GM12878 (cell line): Measurements from ENCODE around the gene KLK13. TPM values are rescaled to one million over a fixed set of nuclear protein-coding genes. Genes with fewer than 3 reads are reported as not detected.

Experiments used
- ATAC-seq: fragments of 200-7000 bp; cut with Tn5 transposase; 3 replicates; pipeline ENCODE4 v1.9.1; 2020; ENCODE audit warnings: mild to moderate bottlenecking, moderate library complexity
- BruUV-seq: library from RNA; stranded (reverse); fragments of 400-500 nt; replicated peaks from 2 replicates; lab custom pipeline; 2021; lab: Mats Ljungman, UMichigan
- CTCF ChIA-PET: fragments of 300-600 bp; sonication (Branson Sonifier 250); formaldehyde crosslinking; extraction: SDS; loops from one replicate; lab custom pipeline; 2021; ENCODE audit warnings: inconsistent platforms; lab: Yijun Ruan, JAX
- POLR2A ChIA-PET: fragments of 350-600 bp; formaldehyde crosslinking; extraction: SDS; loops from one replicate; lab custom pipeline; 2021; ENCODE audit warnings: inconsistent platforms; lab: Charles Lee
- RAD21 ChIA-PET: fragments of 300-600 bp; sonication (Branson Sonifier 250); formaldehyde crosslinking; loops from one replicate; lab custom pipeline; 2023; ENCODE audit warnings: antibody characterized with exemption; ENCODE audit not compliant: unreplicated experiment; lab: Charles Lee
- SMC1A ChIA-PET: fragments of 300-600 bp; sonication (Branson Sonifier 250); formaldehyde crosslinking; loops from one replicate; lab custom pipeline; 2023; ENCODE audit not compliant: unreplicated experiment, uncharacterized antibody; lab: Charles Lee
- DNase-seq: peaks from one replicate; pipeline ENCODE4 v3.0.0-alpha.2; 2011; ENCODE audit warnings: low read depth, low spot score
- FAIRE-seq: peaks from 3 replicates; lab custom pipeline; 2011; peaks lifted over from hg19 to GRCh38; lab: Jason Lieb, UNC
- H2AFZ ChIP-seq: 2 replicates; pipeline ENCODE4 v1.6.0; 2011; ENCODE audit warnings: low read depth, low read length, control low read depth; ENCODE audit not compliant: control insufficient read depth
- H3K27ac ChIP-seq: 2 replicates; pipeline ENCODE4 v1.5.1; 2011; ENCODE audit warnings: control low read depth; ENCODE audit not compliant: control insufficient read depth, insufficient read depth
- H3K27me3 ChIP-seq, 2 experiments: replicated peaks in 1 of 2; 2 replicates each; pipeline versions ENCODE4 v1.6.0 to v1.6.1; 2011; ENCODE audit warnings: low read length in 1 of 2; ENCODE audit not compliant: control insufficient read depth in 2 of 2, insufficient read depth in 2 of 2
- H3K36me3 ChIP-seq, 2 experiments: 2 replicates each; pipeline ENCODE4 v1.5.1; 2011; ENCODE audit warnings: low read length in 1 of 2; ENCODE audit not compliant: control insufficient read depth in 2 of 2, insufficient read depth in 2 of 2
- H3K4me1 ChIP-seq: 2 replicates; pipeline ENCODE4 v1.6.1; 2011; ENCODE audit warnings: mild to moderate bottlenecking, low read length, moderate library complexity, mixed read lengths; ENCODE audit not compliant: control insufficient read depth, insufficient read depth
- H3K4me2 ChIP-seq: 2 replicates; pipeline ENCODE4 v1.6.0; 2011; ENCODE audit warnings: control low read depth; ENCODE audit not compliant: control insufficient read depth, insufficient read depth
- H3K4me3 ChIP-seq: fragments of 200-600 bp; sonication (generic); 2 replicates; pipeline ENCODE4 v1.5.1; 2016
- H3K79me2 ChIP-seq: 2 replicates; pipeline ENCODE4 v1.6.0; 2011; ENCODE audit warnings: low read length; ENCODE audit not compliant: control insufficient read depth, insufficient read depth
- H3K9ac ChIP-seq: 2 replicates; pipeline ENCODE4 v1.8.0; 2011; ENCODE audit warnings: low read length, control low read depth, mixed read lengths; ENCODE audit not compliant: control insufficient read depth, insufficient read depth
- H3K9me3 ChIP-seq: replicated peaks from 3 replicates; pipeline ENCODE4 v1.5.1; 2011; ENCODE audit warnings: mild to moderate bottlenecking, low read length; ENCODE audit not compliant: control insufficient read depth, insufficient read depth
- H4K20me1 ChIP-seq: 2 replicates; pipeline ENCODE4 v1.6.0; 2011; ENCODE audit not compliant: control insufficient read depth, insufficient read depth
- CHD4 ChIP-seq: fragments of 200-600 bp; sonication (generic); IDR thresholded peaks from 2 replicates; pipeline ENCODE4 v1.6.1; 2016; ENCODE audit warnings: mild to moderate bottlenecking
- ETV6 ChIP-seq, 2 experiments: fragments of 450-650 bp in 1 of 2; IDR thresholded peaks in 1 of 2; conservative IDR thresholded peaks in 1 of 2; 2 replicates each; pipeline ENCODE4 v1.6.1; 2014; ENCODE audit warnings: antibody characterized with exemption in 1 of 2, borderline replicate concordance in 1 of 2, low read depth in 1 of 2, mild to moderate bottlenecking in 1 of 2, moderate library complexity in 1 of 2
- MAX ChIP-seq: IDR thresholded peaks from 2 replicates; pipeline ENCODE4 v1.6.1; 2012; ENCODE audit warnings: low read depth, low read length, improper control_type of control experiment
- MXI1 ChIP-seq: fragments of 150-350 bp; IDR thresholded peaks from 2 replicates; pipeline ENCODE4 v1.6.1; 2011; ENCODE audit warnings: low read depth, mild to moderate bottlenecking, inconsistent platforms, low read length, improper control_type of control experiment
- PBX3 ChIP-seq: IDR thresholded peaks from 2 replicates; pipeline ENCODE4 v1.6.1; 2011; ENCODE audit warnings: mild to moderate bottlenecking, low read depth, low read length, moderate library complexity; ENCODE audit not compliant: insufficient replicate concordance
- PKNOX1 ChIP-seq: fragments of 450-650 bp; IDR thresholded peaks from 2 replicates; pipeline ENCODE4 v1.6.1; 2016; ENCODE audit warnings: mild to moderate bottlenecking
- RBBP5 ChIP-seq: fragments of 200-600 bp; sonication (generic); conservative IDR thresholded peaks from 2 replicates; pipeline ENCODE4 v1.6.1; 2016
- RELA ChIP-seq: fragments of 450-650 bp; IDR thresholded peaks from 2 replicates; pipeline ENCODE4 v1.8.0; 2014; ENCODE audit warnings: borderline replicate concordance; ENCODE audit not compliant: partially characterized antibody
- RUNX3 ChIP-seq: IDR thresholded peaks from 2 replicates; pipeline ENCODE4 v1.6.1; 2012; ENCODE audit warnings: low read length, inconsistent platforms
- SIX5 ChIP-seq: IDR thresholded peaks from 2 replicates; pipeline ENCODE4 v1.6.1; 2011; ENCODE audit warnings: mild to moderate bottlenecking, low read depth, low read length, moderate library complexity; ENCODE audit not compliant: severe bottlenecking
- ZNF24 ChIP-seq: fragments of 450-650 bp; IDR thresholded peaks from 2 replicates; pipeline ENCODE4 v1.6.1; 2017; ENCODE audit warnings: antibody characterized with exemption, mild to moderate bottlenecking
- WGBS: methylation state at CpG from one replicate; pipeline ENCODE4 v1.1.6; 2016; ENCODE audit warnings: low lambda C conversion rate; ENCODE audit not compliant: insufficient replicate concordance, insufficient coverage; ENCODE audit errors: missing lambda C conversion rate; 5-methylcytosine and 5-hydroxymethylcytosine counted together
- in situ Hi-C: fragments of 300-500 bp; cut with MboI; formaldehyde crosslinking; loops from 9 replicates; pipeline ENCODE4 v1.14.3; 2018; ENCODE audit warnings: mixed read lengths
- intact Hi-C: fragments of 100-400 bp; cut with micrococcal nuclease; formaldehyde crosslinking; loops from one replicate; pipeline ENCODE4 v1.14.2; 2022; ENCODE audit not compliant: unreplicated experiment
- polyA plus RNA-seq, 11 experiments: library from polyadenylated mRNA; depleted of rRNA in 4 of 11; unstranded in 6 of 11; stranded (reverse) in 5 of 11; fragments of >200 nt; fragmentation: Nextera tagmentation in 4 of 11; fragmentation: Illumina TruSeq in 1 of 11; extraction: Ambion mirVana in 4 of 11; extraction: Trizol in 1 of 11; gene quantifications; 1 replicate in 1 of 11; 2 replicates in 10 of 11; pipeline versions ENCODE4 v1.2.1 to v1.2.3, GENCODE V29; 2011 to 2016; ENCODE audit warnings: inconsistent platforms in 2 of 11, missing spikeins in 2 of 11, low read depth in 1 of 11
- total RNA-seq, 4 experiments: library from RNA; depleted of rRNA in 3 of 4; stranded (reverse); fragments of >200 nt in 3 of 4; fragmentation: Illumina TruSeq in 1 of 4; extraction: Trizol in 1 of 4; gene quantifications; 2 replicates each; pipeline versions ENCODE4 v1.2.1 to v1.2.3, GENCODE V29; 2013 to 2021

The KLK13 gene
- total and polyA plus RNA-seq, 10 of the 15 experiments (the other 5 are each of a cell fraction or from before 2014, with no cell fraction given), result not detected

DNA sequence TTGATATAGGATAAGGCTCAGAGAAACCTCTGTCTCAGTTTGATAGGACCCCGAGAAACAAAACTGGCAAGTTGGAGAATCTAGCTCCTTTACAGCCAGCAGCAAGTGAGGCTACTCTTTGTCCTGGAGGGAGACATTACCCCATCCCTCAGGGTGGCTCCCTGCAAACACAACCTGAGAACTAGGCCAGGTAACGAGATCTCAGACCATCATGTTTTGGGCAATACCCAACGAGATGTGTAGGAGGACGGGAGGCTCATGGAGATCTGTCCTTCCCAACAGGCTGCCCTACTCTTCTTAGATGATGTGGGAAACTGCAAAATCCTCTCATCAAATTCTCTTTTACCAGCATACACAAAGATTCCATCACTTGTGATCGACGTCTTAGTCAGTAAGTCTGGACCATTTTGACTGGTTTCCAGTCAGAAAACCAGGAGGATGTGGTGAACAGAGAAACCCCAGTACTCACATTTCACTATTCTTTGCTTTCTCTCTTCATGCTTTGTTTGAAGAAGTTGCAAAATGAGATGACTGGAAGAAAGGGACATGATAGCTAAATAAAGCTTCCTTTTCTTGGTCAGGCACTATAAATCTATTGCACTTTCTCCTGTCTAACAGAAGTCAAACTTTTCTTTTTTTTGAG lies 49.3 kb upstream of the KLK13 start:
- SMC1A ChIA-PET, result no interaction called here
- CTCF ChIA-PET, result no interaction called here
- WGBS, result 21% methylated on average over 6 of the region's 6 CpGs
- H2AFZ ChIP-seq, result no peak overlapping the region
- H3K9me3 ChIP-seq, result no peaks in the 10 kb centered on the region
- no peak for TF ChIP-seq RBBP5
- no peak for TF ChIP-seq ETV6 (conservative IDR thresholded peaks at IDR 0.05 in 1 of 2, IDR thresholded peaks at IDR 0.05 in 1 of 2; ENCODE audit: borderline replicate concordance in 1 of 2, low read depth in 1 of 2)
- TF ChIP-seq ZNF24, result no peak
- peak; percentile 60 for TF ChIP-seq RUNX3
- no TSS peak for BruUV-seq
- in situ Hi-C loops, result no loop called here
- no peak for DNase-seq
- H3K36me3 ChIP-seq, result no peaks in the 10 kb centered on the region
- FAIRE-seq, result no peak
- no peak overlapping the region for H3K27ac ChIP-seq
- ATAC-seq, result no peak
- H4K20me1 ChIP-seq, result no peaks in the 10 kb centered on the region
- intact Hi-C loops, result no loop called here
- RAD21 ChIA-PET, result no interaction called here
- no peaks in the 10 kb centered on the region for H3K4me1 ChIP-seq
- H3K4me3 ChIP-seq, result no peak overlapping the region
- H3K4me2 ChIP-seq, result no peak overlapping the region
- H3K27me3 ChIP-seq, result no peaks in the 10 kb centered on the region
- no peak overlapping the region for H3K9ac ChIP-seq
- no peaks in the 10 kb centered on the region for H3K79me2 ChIP-seq
- POLR2A ChIA-PET, result no interaction called here

GRCh38 chr19:51111606-51112005 lies 46.7 kb upstream of the KLK13 start:
- Histone ChIP-seq H3K9ac (no peak overlapping the region), H3K4me2 (no peak overlapping the region), H3K27me3 (no peaks in the 10 kb centered on the region), H2AFZ (no peak overlapping the region), H3K79me2 (peaks cover 15% of the 10 kb centered on the region), H3K36me3 (no peaks in the 10 kb centered on the region), H4K20me1 (no peaks in the 10 kb centered on the region), H3K27ac (no peak overlapping the region), H3K4me3 (no peak overlapping the region), H3K4me1 (no peaks in the 10 kb centered on the region), H3K9me3 (no peaks in the 10 kb centered on the region)
- ChIA-PET RAD21 (no interaction called here), POLR2A (no interaction called here), CTCF (no interaction called here), SMC1A (interaction anchor here (0.7 to 0.9 kb wide), 2 partner anchors 50 to 1028 kb away, joined by 3 read pairs; partner anchors contain the start of gene ZNF616)
- ATAC-seq (no peak), DNase-seq (no peak), FAIRE-seq (no peak)
- in situ Hi-C loops, result no loop called here
- intact Hi-C loops, result no loop called here
- 22% methylated on average over 6 of the region's 6 CpGs for WGBS
- BruUV-seq, result no TSS peak
- TF ChIP-seq SIX5, result no peak
- no peak for TF ChIP-seq PBX3
- no peak for TF ChIP-seq MAX
- no peak; the same call in 1 of the 2 replicates for TF ChIP-seq PKNOX1
- no peak for TF ChIP-seq CHD4
- TF ChIP-seq RELA, result no peak
- TF ChIP-seq MXI1, result no peak
